ENCODE data around the gene OR10V1.
"Not testable (repeated sequence)": the region's sequence is repeated elsewhere in the genome, so short reads cannot be mapped to it uniquely, and the experiment has no call there.

Gene OR10V1

GRCh38 chr11:59703515-59703914, 10.1 kb downstream of the OR10V1 start:
- H3K27ac ChIP-seq (ENCODE audit: extremely low read depth, low read depth, low read length); H3K4me1 ChIP-seq (ENCODE audit: control insufficient read depth, insufficient read depth, low read length); POLR2A ChIA-PET; H3K36me3 ChIP-seq (ENCODE audit: control insufficient read depth in 2 of 2, insufficient read depth in 1 of 2, low read length in 2 of 2); H3K9me3 ChIP-seq (ENCODE audit: control insufficient read depth, insufficient read depth, low read depth, low read length); H3K4me3 ChIP-seq (ENCODE audit: low read depth, low read length); CTCF ChIA-PET: not testable (repeated sequence)
- TF ChIP-seq ZNF426 (tag by site-specific recombination; IDR thresholded peaks at IDR 0.05) = peak; percentile 94
- TF ChIP-seq ZNF404 (tag by site-specific recombination; IDR thresholded peaks at IDR 0.05) = 0 out of 2 replicates have a peak, but pooled peaks have one; percentile 48
- 0 out of 2 replicates have a peak, but pooled peaks have one; percentile 37 for TF ChIP-seq ZNF664 (tag by site-specific recombination; IDR thresholded peaks at IDR 0.05)
- peak; percentile 92 for TF ChIP-seq ZNF140 (tag by site-specific recombination; IDR thresholded peaks at IDR 0.05)
- peak; percentile 74 for TF ChIP-seq REST (tag by site-specific recombination; IDR thresholded peaks at IDR 0.05)
- TF ChIP-seq, protein P1, sequence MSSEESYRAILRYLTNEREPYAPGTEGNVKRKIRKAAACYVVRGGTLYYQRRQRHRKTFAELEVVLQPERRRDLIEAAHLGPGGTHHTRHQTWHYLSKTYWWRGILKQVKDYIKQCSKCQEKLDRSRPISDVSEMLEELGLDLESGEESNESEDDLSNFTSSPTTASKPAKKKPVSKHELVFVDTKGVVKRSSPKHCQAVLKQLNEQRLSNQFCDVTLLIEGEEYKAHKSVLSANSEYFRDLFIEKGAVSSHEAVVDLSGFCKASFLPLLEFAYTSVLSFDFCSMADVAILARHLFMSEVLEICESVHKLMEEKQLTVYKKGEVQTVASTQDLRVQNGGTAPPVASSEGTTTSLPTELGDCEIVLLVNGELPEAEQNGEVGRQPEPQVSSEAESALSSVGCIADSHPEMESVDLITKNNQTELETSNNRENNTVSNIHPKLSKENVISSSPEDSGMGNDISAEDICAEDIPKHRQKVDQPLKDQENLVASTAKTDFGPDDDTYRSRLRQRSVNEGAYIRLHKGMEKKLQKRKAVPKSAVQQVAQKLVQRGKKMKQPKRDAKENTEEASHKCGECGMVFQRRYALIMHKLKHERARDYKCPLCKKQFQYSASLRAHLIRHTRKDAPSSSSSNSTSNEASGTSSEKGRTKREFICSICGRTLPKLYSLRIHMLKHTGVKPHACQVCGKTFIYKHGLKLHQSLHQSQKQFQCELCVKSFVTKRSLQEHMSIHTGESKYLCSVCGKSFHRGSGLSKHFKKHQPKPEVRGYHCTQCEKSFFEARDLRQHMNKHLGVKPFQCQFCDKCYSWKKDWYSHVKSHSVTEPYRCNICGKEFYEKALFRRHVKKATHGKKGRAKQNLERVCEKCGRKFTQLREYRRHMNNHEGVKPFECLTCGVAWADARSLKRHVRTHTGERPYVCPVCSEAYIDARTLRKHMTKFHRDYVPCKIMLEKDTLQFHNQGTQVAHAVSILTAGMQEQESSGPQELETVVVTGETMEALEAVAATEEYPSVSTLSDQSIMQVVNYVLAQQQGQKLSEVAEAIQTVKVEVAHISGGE (tag by site-specific recombination; conservative IDR thresholded peaks at IDR 0.05; ENCODE audit: low read depth) = peak; percentile 84
- peak; percentile 56 for TF ChIP-seq ZNF529 (tag by site-specific recombination; IDR thresholded peaks at IDR 0.05; ENCODE audit: insufficient replicate concordance)
- TF ChIP-seq ZNF518A (tag by site-specific recombination; conservative IDR thresholded peaks at IDR 0.05; ENCODE audit: low read depth) = peak; percentile 88
- TF ChIP-seq ZBTB21 (tag by site-specific recombination; IDR thresholded peaks at IDR 0.05) = peak; percentile 51; the same call in 1 of the 2 replicates
- TF ChIP-seq ZXDB (tag by site-specific recombination; IDR thresholded peaks at IDR 0.05) = peak; percentile 87
- TF ChIP-seq ZNF558 (tag by site-specific recombination; IDR thresholded peaks at IDR 0.05) = peak; percentile 59
- peak; percentile 95 for TF ChIP-seq ZNF555 (tag by site-specific recombination; conservative IDR thresholded peaks at IDR 0.05)
- TF ChIP-seq ZNF580 (tag by site-specific recombination; IDR thresholded peaks at IDR 0.05) = 0 out of 2 replicates have a peak, but pooled peaks have one; percentile 41
- peak; percentile 56; the same call in 1 of the 2 replicates for TF ChIP-seq ZNF433 (tag by site-specific recombination; IDR thresholded peaks at IDR 0.05; ENCODE audit: low read depth)
- TF ChIP-seq ZNF629 (tag by site-specific recombination; IDR thresholded peaks at IDR 0.05) = 0 out of 2 replicates have a peak, but pooled peaks have one; percentile 47
- TF ChIP-seq ZBTB8A (tag by site-specific recombination; IDR thresholded peaks at IDR 0.05) = peak; percentile 80
- peak; percentile 87; the same call in 1 of the 2 replicates for TF ChIP-seq ZNF202 (tag by site-specific recombination; IDR thresholded peaks at IDR 0.05; ENCODE audit: borderline replicate concordance)
- TF ChIP-seq AEBP2 (tag by site-specific recombination; IDR thresholded peaks at IDR 0.05; ENCODE audit: borderline replicate concordance) = peak; percentile 81; the same call in 1 of the 2 replicates
- TF ChIP-seq ZNF623 (tag by site-specific recombination; IDR thresholded peaks at IDR 0.05) = peak; percentile 76
- 0 out of 2 replicates have a peak, but pooled peaks have one; percentile 44 for TF ChIP-seq RBAK (tag by site-specific recombination; IDR thresholded peaks at IDR 0.05)
- TF ChIP-seq ZNF394 (tag by site-specific recombination; IDR thresholded peaks at IDR 0.05; ENCODE audit: borderline replicate concordance) = peak; percentile 94
- TF ChIP-seq ZNF292 (tag by site-specific recombination; IDR thresholded peaks at IDR 0.05; ENCODE audit: borderline replicate concordance, low read depth) = peak; percentile 78; the same call in 1 of the 2 replicates
- 0 out of 2 replicates have a peak, but pooled peaks have one; percentile 76 for TF ChIP-seq ZFP37 (tag by site-specific recombination; IDR thresholded peaks at IDR 0.05)
- 0 out of 2 replicates have a peak, but pooled peaks have one; percentile 56 for TF ChIP-seq ZNF560 (tag by site-specific recombination; IDR thresholded peaks at IDR 0.05; ENCODE audit: borderline replicate concordance)
